HL-60 (cell line): ENCODE results near the gene CRLF1.

Experiments
- DNase-seq, 2 experiments: peaks; one replicate each; pipeline ENCODE4 v3.0.0-alpha.2; 2010 to 2020; ENCODE audit warnings: low read depth in 1 of 2, low spot score in 1 of 2
- H3K27ac ChIP-seq: fragments of 250-450 bp; sonication (Bioruptor Pico); replicated peaks from 2 replicates; pipeline ENCODE4 v1.5.1; 2020; ENCODE audit warnings: mild to moderate bottlenecking, moderate library complexity
- H3K27me3 ChIP-seq: fragments of 250-450 bp; sonication (Bioruptor Pico); 2 replicates; pipeline ENCODE4 v1.5.1; 2021; ENCODE audit warnings: mild to moderate bottlenecking, moderate library complexity; ENCODE audit not compliant: insufficient read depth, poor library complexity, severe bottlenecking
- H3K4me3 ChIP-seq: replicated peaks from 2 replicates; pipeline ENCODE4 v1.5.1; 2011; ENCODE audit warnings: mild to moderate bottlenecking, control low read depth, low read length; ENCODE audit not compliant: insufficient read depth
- GABPA ChIP-seq: IDR thresholded peaks from 2 replicates; pipeline ENCODE4 v1.6.1; 2012; ENCODE audit warnings: low read depth
- POLR2AphosphoS5 ChIP-seq: IDR thresholded peaks from 2 replicates; pipeline ENCODE4 v1.6.1; 2012; ENCODE audit warnings: low read depth
- SPI1 ChIP-seq: IDR thresholded peaks from 2 replicates; pipeline ENCODE4 v1.6.1; 2012; ENCODE audit warnings: low read depth, mild to moderate bottlenecking, borderline replicate concordance
- TF ChIP-seq, protein P1 (sequence below): IDR thresholded peaks from 2 replicates; pipeline ENCODE4 v1.6.1; 2012; ENCODE audit warnings: low read depth; ENCODE audit not compliant: insufficient replicate concordance
- TF ChIP-seq, protein P2 (sequence below): IDR thresholded peaks from one replicate; pipeline ENCODE4 v1.5.1; 2011; ENCODE audit warnings: low read length, control low read depth, inconsistent platforms; ENCODE audit not compliant: insufficient read depth

The CRLF1 gene

DNA sequence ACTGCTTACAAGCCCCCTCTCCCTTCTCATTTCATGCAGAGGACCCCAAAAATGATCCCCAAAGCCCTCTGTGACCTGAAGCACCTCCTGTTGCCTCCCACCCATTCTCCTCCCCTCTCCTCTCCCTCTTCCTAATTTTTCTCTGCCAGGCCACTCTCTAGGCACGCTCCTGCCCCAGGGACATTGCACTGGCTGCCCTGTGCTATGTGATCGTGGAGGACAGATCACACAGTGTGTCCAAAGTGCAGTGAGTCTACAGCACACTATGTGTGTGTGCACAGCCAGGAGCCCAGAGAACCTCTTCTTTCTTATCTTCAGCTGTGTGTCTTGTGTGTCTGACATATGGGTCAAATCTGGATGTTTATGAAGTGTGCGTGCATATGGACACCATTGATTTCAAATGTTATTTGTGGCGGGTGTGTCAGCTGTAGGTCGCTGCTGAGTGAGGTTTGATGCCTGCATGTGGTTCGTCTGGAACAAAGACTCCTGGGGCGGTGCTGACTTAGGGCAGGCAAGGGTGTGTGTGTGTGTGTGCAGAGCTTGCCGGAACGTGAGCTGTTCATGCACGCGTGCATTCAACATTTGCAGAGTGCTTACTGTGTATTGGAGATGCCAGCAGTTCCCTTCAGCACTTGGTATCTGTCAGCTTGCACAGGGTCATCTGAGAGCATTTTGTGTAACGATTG is 28.2 kb upstream of the CRLF1 start:
- Histone ChIP-seq H3K27me3 (peaks cover 3% of the 10 kb centered on the region), H3K27ac (no peak overlapping the region), H3K4me3 (no peak overlapping the region)
- TF ChIP-seq SPI1: no peak
- TF ChIP-seq, protein P1, sequence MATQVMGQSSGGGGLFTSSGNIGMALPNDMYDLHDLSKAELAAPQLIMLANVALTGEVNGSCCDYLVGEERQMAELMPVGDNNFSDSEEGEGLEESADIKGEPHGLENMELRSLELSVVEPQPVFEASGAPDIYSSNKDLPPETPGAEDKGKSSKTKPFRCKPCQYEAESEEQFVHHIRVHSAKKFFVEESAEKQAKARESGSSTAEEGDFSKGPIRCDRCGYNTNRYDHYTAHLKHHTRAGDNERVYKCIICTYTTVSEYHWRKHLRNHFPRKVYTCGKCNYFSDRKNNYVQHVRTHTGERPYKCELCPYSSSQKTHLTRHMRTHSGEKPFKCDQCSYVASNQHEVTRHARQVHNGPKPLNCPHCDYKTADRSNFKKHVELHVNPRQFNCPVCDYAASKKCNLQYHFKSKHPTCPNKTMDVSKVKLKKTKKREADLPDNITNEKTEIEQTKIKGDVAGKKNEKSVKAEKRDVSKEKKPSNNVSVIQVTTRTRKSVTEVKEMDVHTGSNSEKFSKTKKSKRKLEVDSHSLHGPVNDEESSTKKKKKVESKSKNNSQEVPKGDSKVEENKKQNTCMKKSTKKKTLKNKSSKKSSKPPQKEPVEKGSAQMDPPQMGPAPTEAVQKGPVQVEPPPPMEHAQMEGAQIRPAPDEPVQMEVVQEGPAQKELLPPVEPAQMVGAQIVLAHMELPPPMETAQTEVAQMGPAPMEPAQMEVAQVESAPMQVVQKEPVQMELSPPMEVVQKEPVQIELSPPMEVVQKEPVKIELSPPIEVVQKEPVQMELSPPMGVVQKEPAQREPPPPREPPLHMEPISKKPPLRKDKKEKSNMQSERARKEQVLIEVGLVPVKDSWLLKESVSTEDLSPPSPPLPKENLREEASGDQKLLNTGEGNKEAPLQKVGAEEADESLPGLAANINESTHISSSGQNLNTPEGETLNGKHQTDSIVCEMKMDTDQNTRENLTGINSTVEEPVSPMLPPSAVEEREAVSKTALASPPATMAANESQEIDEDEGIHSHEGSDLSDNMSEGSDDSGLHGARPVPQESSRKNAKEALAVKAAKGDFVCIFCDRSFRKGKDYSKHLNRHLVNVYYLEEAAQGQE: no peak
- TF ChIP-seq POLR2AphosphoS5: no peak
- TF ChIP-seq, protein P2, sequence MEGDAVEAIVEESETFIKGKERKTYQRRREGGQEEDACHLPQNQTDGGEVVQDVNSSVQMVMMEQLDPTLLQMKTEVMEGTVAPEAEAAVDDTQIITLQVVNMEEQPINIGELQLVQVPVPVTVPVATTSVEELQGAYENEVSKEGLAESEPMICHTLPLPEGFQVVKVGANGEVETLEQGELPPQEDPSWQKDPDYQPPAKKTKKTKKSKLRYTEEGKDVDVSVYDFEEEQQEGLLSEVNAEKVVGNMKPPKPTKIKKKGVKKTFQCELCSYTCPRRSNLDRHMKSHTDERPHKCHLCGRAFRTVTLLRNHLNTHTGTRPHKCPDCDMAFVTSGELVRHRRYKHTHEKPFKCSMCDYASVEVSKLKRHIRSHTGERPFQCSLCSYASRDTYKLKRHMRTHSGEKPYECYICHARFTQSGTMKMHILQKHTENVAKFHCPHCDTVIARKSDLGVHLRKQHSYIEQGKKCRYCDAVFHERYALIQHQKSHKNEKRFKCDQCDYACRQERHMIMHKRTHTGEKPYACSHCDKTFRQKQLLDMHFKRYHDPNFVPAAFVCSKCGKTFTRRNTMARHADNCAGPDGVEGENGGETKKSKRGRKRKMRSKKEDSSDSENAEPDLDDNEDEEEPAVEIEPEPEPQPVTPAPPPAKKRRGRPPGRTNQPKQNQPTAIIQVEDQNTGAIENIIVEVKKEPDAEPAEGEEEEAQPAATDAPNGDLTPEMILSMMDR: no peak
- TF ChIP-seq GABPA: no peak
- no peak for DNase-seq

DNA sequence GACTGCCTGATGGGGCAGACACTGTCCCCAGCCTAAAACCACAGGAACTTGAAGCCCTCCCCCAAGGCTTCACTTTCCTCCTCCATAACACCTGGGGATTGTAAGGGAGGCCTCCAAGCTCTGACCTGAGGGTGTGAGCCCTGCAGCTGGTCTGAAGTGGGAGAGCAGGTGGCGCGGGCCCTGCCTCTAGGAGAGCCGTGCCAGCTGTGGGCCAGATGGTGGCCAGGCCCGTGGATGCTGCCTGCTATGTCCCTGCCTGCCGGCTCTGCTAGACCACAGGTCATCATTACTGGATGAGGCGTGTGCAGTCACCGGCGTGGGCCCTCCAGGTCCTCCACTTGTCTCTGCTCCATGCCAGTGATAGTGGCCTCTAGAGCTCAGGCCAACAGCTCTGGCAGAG is 26.7 kb upstream of the CRLF1 start:
- no peak for DNase-seq
- no peak for TF ChIP-seq SPI1
- Histone ChIP-seq H3K27ac (no peak overlapping the region), H3K27me3 (peaks cover 3% of the 10 kb centered on the region), H3K4me3 (no peak overlapping the region)

DNA sequence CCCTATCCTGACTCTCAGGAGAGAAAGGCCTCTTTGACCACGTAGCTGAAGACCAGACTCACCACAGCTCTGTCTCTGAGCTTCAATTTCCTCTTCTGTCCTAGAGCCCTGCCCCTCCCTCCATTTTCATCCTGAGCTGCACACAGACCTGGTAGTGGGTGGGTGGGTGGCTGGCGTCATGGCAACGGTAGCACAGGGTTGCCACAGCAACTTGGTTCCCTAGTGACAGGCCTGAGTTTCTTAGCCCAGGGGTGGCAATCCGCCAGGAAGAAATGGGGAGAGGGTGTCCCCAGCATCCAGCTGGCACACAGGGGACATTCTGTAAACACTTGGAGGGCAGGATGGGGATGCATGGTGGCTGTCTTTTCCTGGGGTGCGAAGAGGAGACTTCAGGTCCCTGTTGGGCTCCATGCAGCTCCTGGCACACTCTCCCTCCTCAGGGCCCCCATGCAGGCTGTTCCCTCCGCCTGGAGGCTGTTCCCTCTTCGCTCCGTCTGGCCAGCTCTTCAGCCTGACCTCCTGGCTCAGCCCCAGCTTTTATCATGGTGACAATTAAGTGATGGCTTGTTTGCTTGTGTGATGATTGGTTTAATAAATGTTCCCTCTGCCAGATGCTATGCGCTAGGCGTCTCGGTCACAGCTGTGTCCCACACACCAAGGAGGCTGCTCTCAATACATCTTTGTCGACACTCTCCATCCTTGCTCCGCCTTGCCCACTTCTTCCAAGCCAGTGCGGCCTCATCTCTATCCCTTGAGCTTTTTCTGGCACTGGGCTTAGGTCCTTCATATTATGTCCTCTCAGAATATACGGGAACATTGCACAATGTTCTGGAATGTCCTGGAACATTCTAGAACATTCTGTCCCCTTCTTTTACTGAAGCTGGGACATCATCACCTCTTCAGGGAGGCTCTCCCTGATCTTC is 22.8 kb upstream of the CRLF1 start:
- TF ChIP-seq GABPA (no peak), SPI1 (no peak), POLR2AphosphoS5 (no peak)
- TF ChIP-seq, protein P2: no peak
- TF ChIP-seq, protein P1: no peak
- DNase-seq: no peak
- H3K27ac ChIP-seq: no peak overlapping the region
- peaks cover 3% of the 10 kb centered on the region for H3K27me3 ChIP-seq
- H3K4me3 ChIP-seq: no peak overlapping the region

DNA sequence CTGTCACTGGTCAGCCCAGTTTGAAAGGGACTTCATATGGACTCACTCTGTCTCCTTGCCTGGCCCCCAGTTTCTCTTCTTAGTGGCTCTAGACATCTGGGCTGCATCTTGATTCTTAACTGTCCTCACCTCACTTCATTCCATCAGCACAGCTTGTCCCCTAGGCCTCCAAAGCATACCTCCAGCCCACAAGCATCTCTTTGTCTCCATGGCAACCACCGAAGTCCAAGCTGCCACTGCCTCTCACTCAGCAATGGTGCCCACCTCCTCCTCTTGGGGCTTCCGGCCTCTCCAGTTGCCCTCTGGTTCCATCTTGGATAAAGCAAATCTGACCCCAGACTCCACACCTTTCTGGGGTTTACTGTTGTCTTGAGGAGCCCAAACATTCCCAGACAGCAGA is 20.3 kb upstream of the CRLF1 start:
- Histone ChIP-seq H3K4me3 (no peak overlapping the region), H3K27me3 (no peaks in the 10 kb centered on the region), H3K27ac (no peak overlapping the region)
- TF ChIP-seq, protein P2: no peak
- TF ChIP-seq, protein P1: no peak
- TF ChIP-seq SPI1: no peak
- no peak for TF ChIP-seq GABPA
- no peak for TF ChIP-seq POLR2AphosphoS5
- no peak for DNase-seq
